ENCODE results near the gene IRF4.

DNA sequence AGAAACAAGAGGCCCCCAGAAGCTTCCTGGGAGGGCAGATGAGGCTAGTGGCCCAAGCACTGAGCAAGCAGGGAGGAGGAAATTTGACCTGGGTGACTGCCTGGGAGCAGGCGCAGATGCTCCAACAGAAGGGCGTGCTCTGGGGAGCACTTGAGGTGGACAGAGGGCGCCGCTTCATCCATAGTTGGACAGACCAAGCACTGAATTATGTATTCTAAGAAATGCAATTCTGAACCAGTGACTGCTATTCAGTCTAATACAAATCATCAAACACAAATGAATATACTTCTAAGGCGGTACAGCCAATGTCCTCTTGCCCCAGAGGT, 28.7 kb upstream of the IRF4 start:
- TF ChIP-seq, protein P1, sequence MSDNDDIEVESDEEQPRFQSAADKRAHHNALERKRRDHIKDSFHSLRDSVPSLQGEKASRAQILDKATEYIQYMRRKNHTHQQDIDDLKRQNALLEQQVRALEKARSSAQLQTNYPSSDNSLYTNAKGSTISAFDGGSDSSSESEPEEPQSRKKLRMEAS (IDR thresholded peaks at IDR 0.05; ENCODE audit: low read depth), result no peak
- TF ChIP-seq, protein P2, sequence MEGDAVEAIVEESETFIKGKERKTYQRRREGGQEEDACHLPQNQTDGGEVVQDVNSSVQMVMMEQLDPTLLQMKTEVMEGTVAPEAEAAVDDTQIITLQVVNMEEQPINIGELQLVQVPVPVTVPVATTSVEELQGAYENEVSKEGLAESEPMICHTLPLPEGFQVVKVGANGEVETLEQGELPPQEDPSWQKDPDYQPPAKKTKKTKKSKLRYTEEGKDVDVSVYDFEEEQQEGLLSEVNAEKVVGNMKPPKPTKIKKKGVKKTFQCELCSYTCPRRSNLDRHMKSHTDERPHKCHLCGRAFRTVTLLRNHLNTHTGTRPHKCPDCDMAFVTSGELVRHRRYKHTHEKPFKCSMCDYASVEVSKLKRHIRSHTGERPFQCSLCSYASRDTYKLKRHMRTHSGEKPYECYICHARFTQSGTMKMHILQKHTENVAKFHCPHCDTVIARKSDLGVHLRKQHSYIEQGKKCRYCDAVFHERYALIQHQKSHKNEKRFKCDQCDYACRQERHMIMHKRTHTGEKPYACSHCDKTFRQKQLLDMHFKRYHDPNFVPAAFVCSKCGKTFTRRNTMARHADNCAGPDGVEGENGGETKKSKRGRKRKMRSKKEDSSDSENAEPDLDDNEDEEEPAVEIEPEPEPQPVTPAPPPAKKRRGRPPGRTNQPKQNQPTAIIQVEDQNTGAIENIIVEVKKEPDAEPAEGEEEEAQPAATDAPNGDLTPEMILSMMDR (IDR thresholded peaks at IDR 0.05), result no peak
- TF ChIP-seq EZH2phosphoT487 (IDR thresholded peaks at IDR 0.05; ENCODE audit: borderline replicate concordance, low read depth) (no peak), POLR2AphosphoS5 (IDR thresholded peaks at IDR 0.05; ENCODE audit: low read depth, low read length) (no peak), SMC3 (IDR thresholded peaks at IDR 0.05; ENCODE audit: low read depth, low read length) (no peak), TEAD4 (IDR thresholded peaks at IDR 0.05; ENCODE audit: borderline replicate concordance, insufficient read depth) (no peak), RXRA (IDR thresholded peaks at IDR 0.05; ENCODE audit: borderline replicate concordance, low read depth) (no peak)

All from SK-N-SH (cell line).